Measurements from ENCODE around the gene C14orf93.

GRCh38 chr14:22979748-22980392, 30.1 kb downstream of the C14orf93 start:
- TF ChIP-seq POLR2A (IDR thresholded peaks at IDR 0.05) (no peak), CTCF (IDR thresholded peaks at IDR 0.05) (no peak)

Data from right lobe of liver (tissue), 4 donors.